HFF-Myc (cell line): ENCODE measurements around the gene RABL6.
A peak's percentile ranks its signal among the peaks of the same experiment; 100 is the strongest.
"Not testable (repeated sequence)": the region's sequence is repeated elsewhere in the genome, so short reads cannot be mapped to it uniquely, and the experiment has no call there.

Experiments used
- DNase-seq: peaks from one replicate; pipeline ENCODE4 v3.0.0-alpha.2; 2011; ENCODE audit warnings: low read depth; ENCODE audit errors: extremely low read depth
- H3K4me3 ChIP-seq: replicated peaks from 2 replicates; pipeline ENCODE4 v1.5.1; 2011; ENCODE audit warnings: low read depth, mild to moderate bottlenecking, control low read depth, low read length
- CTCF ChIP-seq: IDR thresholded peaks from 2 replicates; pipeline ENCODE4 v1.5.1; 2012; ENCODE audit warnings: mild to moderate bottlenecking, low read depth, low read length, control low read depth; ENCODE audit errors: missing control alignments

RABL6 gene

GRCh38 chr9:136786451-136786850, 21.3 kb upstream of the RABL6 start:
- no peak for DNase-seq
- H3K4me3 ChIP-seq: no peak overlapping the region
- TF ChIP-seq CTCF: no peak

- H3K4me3 ChIP-seq, DNase-seq: not testable (repeated sequence)
Measured at GRCh38 chr9:136786983-136787382, 20.8 kb upstream of the RABL6 start.

- TF ChIP-seq CTCF: peak; percentile 65
- no peak for DNase-seq
Measured at GRCh38 chr9:136787690-136788400, 19.9 kb upstream of the RABL6 start.

GRCh38 chr9:136788644-136789522, 18.9 kb upstream of the RABL6 start:
- H3K4me3 ChIP-seq, DNase-seq: not testable (repeated sequence)

More at GRCh38 chr9:136787690-136788400, 19.9 kb upstream of the RABL6 start:
- H3K4me3 ChIP-seq: no peak overlapping the region

GRCh38 chr9:136789523-136789937, 18.2 kb upstream of the RABL6 start:
- TF ChIP-seq CTCF: no peak
- no peak for DNase-seq
- no peak overlapping the region for H3K4me3 ChIP-seq

- H3K4me3 ChIP-seq: peak within 1 kb of the TSS; percentile 89
- no peak for TF ChIP-seq CTCF
- peak; percentile 91 for DNase-seq
Measured at GRCh38 chr9:136790640-136791515, 16.9 kb upstream of the RABL6 start, which contains the start of gene TMEM141. Gene TMEM141 (plus strand): TSS chr9:136791344. CDS start chr9:136791371, 27 bp downstream.

- no peak for DNase-seq
- peak; percentile 95 for TF ChIP-seq CTCF
- peak overlapping the region; percentile 89 for H3K4me3 ChIP-seq
Measured at GRCh38 chr9:136791516-136792276, 16.1 kb upstream of the RABL6 start.
